HG03457 (cell line): Measurements from ENCODE around the gene PARN.

Source experiments
- ATAC-seq: cut with Tn5 transposase; IDR thresholded peaks from one replicate; pipeline ENCODE4 v1.9.1; 2021; ENCODE audit warnings: moderate number of reproducible peaks; ENCODE audit not compliant: unreplicated experiment

The PARN gene

DNA sequence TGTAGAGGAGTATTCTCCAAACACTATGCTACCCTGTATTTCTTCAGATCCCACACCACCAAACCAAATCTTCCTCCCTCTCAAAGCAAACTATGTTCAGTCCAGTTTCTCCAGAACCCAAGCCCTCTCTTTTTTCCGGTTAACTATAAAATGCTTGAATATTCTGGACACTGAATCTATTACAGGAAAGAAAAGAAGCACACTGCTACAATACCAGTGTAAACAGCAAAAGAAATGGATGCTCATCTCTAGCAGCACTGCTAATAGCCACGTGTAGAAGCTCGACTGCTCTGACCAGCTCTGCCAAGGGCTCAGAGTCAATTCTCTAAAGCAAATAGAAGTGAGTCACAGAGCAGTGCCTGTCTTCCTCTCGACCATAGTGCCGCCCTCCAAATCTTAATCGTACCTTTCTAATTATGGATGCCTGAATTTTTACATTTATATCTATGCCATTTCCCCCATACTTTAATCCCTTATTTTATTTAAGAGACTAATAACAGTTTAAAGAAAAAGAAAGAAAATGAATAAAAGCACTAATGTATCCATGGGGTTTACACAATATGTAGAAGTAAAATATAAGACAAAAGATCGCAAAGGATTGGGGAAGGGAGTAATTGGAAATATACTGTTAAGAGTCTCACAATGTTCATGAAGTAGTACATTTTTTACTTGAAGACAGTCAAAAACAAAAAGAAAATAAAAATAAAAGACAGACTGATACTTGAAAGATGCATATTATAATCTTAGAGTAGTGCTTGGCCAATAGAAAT is 154.5 kb downstream of the PARN start:
- no peak for ATAC-seq

DNA sequence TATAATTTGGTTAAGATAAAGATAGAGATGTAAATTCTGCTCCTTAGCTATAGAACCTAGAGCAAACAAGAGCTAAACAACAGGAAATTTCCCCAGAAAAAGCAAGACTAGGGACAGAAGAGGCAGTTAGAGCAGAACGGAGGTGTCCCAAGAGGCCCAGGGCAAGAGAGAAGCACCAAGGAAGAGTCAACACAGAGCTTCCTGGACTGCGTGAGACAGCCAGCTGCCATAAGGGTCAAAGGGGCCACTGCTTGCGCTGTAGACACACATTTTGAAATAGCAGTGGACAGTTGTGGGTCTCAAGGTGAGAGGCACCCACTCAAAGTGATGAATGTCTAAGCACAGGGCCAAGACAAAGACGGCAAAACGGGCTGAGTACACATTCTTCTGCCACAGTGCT is 156.6 kb downstream of the PARN start:
- ATAC-seq: no peak

DNA sequence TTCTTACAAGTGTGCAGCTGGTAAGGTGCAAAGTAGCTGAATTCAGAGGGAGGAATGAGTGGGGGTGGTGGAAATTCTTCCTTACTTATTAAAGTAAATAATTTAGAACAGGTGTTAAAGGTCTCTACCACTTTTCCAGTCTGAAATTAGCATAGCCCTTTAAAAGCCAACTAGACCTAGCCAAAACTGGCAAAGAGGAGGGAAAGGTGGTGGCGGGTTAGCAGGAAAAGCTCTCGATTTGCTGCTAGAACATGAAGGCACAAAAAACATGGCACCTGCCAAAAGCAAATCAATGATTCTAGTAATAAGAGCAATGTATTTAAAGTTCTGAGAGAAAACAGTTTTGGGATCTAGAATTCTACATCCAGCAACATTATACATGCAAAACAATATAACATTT is 157.7 kb downstream of the PARN start:
- ATAC-seq: no peak

DNA sequence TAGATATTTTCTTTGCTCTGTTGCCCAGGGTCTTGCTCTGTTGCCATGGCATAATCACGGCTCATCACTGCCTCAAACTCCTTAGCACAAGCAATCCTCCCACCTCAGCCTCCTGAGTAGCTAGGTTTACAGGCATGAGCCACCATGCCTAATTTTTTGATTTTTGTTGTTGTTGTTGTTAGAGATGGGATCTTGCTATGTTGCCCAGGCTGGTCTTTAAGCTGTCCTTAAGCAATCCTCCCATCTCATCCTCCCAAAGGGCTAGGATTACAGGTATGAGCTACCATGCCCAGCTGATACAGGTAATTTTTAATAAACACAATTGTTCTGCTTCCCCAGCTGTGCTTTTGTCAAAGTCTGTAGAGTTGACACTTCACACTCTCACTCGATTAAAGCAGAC is 159.3 kb downstream of the PARN start:
- ATAC-seq: no peak

DNA sequence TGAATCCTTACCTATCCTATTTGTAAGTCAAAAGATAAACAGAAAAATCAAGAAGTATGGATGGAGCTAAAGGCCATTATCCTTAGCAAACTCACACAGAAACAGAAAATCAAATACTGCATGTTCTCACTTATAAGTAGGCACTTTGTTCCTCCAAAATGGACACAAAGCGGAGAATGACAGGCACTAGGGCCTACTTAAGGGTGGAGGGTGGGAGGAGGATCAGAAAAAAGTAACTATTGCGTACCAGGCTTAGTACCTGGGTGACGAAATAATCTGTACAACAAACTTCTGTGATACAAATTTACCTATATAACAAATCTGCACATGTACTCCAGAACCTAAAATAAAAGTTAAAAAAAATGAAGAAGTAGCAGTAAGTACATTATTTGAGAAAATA is 164.3 kb downstream of the PARN start:
- ATAC-seq: no peak

DNA sequence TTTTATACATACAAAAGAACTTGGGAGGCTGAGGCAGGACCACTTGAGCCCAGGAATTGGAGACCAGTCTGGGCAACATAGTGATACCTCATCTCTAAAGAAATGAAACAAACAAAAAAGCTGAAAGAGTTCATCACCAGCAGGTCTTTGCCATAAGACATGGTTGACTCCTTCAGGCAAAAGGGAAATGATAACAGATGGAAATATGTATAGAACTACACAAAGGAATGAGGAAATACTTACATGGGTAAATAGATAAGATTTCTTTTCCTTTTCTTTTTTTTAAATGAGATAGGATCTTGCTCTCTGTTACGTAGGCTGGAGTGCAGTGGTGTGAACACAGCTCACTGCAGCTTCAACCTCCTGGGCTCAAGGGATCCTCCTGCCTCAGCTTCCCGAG is 165.3 kb downstream of the PARN start:
- no peak for ATAC-seq

DNA sequence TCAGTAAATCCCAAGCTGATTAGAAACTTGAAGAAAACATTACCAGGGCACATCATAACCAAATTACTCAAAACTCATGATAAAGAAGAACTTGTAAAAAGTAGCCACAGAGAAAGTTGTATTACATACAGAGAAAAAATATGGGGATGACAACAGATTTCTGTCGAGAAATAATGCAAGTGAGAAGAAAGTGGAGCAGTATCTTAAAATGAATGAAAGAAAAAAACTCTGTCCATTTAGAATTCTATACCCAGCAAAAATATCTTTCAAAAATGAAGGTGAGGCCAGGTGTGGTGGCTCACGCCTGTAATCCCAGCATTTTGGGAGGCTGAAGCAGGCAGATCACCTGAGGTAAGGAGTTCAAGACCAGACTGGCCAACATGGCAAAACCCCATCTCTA is 165.9 kb downstream of the PARN start:
- ATAC-seq: no peak

DNA sequence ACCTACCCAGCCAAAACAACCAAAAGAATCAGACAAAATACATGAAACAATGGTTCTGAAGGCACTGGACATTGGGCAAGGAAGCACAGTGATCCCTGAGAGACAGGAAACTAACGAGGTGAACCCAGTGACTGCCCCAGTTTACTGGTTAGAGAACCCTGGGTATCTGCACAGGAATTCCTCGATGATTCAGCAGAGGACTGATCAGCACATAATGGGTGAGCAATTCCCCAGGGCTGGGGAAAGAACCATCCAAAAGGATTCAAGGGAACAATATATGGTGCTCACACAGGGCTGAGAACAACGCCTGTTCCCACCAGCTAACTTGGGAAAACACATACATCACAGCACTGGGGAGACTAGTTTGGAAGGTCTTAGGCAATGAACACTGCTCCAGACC is 167.2 kb downstream of the PARN start:
- ATAC-seq: no peak

DNA sequence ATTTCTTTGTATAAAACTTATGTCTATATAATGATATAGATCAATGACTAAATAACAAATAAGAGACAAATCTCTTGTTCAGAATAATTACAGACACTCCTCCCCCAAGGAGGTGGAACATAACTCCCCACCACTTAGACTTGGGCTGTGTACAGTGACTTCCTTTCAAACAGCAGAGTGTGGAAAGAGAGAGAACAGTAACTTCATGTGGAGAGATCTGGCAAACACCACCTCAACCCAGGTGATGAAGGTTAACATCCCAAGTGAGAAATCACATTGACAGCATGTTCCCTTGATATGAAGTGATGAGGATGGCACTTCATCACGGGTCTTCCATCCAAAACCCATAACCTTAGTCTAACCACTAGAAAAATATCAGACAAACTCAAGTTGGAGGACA is 169.3 kb downstream of the PARN start:
- ATAC-seq: no peak

DNA sequence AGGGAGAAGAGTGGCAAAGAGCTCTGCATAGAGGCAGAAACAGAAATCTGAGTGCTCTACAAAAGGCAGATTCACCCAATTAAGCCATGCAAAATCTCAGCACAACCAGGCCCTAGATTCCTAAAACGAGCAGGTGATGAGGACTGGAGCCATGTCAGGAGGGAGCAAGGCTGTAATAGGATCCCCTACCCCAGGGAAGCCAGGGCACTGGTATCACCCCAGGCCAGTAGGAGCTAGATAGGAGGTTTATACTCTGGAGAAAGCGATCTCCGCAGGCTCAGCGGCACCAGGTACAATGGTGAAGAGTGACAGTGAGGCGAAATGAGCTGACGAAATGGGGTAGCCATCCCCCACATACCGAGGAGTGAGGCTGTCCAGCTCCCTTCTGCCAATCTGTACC is 171.5 kb downstream of the PARN start:
- no peak for ATAC-seq

DNA sequence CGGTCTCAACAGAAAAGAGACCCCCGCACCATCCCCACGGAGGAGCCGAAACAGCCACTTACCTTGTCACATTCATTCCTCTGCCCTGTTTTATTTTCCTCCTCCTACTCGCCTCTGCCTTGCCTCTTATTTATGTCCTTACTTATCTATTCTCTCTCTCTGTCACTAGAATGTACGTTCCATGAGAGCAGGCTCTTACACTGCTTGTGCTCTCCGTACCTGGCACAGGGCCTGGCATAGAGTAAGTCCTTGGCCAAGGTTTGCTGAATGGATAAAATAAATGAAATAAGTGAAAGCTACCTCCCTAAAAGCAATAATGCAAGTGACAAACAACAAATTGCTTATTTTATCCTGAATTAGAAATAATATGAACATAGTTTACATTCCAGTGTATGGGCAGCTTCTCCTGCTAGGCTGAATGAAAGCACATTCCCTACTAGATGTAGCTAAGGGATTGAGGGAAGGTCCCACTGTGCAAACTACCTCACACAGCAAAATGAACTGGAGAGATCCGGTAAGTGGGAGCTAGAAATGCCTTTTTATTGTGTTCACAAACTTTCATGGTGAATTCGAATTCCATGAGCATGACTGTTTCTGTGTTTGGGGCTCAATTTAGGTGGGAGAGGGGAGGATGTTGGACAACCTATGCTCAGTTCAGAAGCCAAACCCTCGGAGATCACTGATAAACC is 173.1 kb downstream of the PARN start:
- ATAC-seq: no peak

DNA sequence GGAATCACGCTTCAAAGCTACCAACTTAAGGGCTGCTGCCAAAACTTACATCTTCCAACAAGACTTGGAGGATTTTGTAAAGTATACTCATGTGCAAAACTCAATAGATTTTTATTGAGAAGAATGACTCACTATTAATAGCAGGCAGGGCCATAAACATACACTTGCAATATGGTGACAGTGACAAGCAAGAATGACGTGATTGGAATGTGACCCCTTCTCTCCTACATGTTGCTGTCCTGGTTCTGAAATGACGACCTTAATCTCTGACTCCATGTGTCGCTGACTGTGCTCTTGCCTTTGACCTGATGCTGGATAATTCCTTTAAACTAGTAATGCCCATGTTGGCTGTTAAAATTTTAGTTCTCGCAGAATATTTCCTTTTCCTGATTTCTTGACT is 174.5 kb downstream of the PARN start:
- ATAC-seq: no peak

DNA sequence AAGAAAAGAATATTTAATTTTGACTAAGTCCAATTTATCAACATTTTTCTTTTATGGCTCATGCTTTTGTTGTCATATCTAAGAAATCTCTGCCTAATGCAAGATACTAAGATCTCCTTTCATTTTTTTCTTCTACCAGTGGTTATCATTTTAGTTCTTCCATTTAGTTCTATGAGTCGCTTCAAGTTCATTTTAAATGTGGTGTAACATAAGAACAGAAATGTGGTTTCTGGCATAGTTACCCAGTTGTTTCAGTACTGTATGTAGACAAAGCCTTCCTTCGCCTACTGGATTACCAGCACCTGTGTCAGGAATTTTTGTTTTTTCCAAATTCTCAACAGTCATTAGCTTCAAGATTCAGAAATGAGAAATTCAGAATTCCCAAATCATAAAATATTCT is 175.7 kb downstream of the PARN start:
- no peak for ATAC-seq

DNA sequence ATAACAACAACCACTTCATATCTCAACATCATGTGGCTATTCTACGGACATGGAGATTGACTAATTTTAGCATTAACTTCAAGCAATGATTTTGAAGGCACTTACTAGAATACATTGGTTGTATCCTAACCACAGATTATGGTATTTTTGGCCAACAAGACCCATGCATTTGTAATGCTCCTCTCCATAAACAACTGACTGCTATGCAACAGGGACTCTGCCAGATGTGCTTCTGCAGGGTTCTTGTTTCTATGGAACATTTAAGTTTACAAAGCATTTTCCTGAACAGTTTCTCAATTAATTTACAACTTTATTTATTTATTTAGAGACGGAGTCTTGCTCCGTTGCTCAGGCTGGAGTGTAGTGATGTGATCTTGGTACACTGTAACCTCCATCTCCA is 178.0 kb downstream of the PARN start:
- ATAC-seq: no peak

DNA sequence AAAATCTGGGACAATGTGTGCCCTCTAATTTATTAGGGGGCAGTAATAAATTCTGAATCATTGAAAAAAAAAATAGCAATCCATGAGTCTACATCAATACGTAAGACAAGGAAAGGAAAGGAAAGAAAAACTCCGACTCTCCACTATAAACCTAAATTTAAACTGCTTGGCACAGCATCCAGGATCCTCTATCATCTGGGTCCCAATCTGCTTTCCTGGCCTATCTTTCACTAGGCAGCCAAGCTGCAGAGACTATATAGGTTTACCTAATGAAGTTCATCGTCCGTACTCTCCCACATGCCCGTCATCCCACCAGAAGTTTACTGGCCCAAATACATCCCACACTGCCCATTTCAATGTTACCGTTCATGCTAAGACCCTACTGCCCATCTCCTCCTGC is 179.2 kb downstream of the PARN start:
- no peak for ATAC-seq

DNA sequence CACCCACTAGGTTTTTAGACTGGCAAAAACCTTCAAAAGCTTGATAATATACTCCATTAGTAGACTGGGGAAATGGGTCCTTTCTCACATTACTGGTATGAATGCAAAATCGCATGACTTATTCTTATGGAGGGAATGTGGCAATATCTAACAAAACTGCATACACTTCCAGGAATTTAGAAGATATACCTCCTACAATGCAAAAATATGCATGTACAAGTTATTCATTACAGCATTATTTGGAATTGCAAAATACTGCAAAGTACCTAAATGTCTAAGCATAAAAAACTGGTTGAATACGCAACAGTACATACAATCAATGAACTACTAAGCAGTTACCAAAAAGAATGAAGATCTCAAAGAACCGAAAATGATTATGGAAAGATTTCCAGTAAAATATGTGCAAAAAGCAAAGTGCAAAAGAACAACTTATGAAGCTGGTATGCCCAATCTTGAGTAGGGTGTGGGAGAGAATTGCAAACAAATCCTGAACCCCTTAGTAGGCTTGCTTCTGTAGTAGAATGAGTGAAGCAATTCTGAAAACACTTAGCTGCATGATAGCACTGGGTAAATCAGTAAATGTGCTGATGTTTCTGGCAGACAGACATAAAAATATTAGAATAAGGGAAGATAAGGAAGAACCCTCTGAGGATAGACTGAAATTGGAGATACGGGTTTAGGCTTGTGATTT is 180.1 kb downstream of the PARN start:
- ATAC-seq: no peak

DNA sequence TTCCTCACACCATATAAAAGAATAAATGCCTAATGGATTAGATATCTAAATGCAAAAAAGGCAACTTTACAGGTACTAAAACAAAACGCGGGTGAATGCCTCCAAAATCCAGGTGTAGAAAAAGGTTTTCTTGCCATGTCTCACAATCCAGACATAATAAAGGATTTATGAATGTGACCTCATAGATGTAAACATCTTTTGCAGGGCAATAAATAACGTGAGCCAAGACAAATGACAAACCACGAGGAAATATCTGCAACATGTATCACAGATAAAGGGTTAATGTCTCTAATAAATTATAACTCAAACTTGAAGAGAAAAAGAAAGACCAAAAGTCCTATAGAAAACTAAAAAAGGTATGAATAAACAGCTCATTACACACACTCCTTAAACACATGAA is 180.7 kb downstream of the PARN start:
- ATAC-seq: no peak

DNA sequence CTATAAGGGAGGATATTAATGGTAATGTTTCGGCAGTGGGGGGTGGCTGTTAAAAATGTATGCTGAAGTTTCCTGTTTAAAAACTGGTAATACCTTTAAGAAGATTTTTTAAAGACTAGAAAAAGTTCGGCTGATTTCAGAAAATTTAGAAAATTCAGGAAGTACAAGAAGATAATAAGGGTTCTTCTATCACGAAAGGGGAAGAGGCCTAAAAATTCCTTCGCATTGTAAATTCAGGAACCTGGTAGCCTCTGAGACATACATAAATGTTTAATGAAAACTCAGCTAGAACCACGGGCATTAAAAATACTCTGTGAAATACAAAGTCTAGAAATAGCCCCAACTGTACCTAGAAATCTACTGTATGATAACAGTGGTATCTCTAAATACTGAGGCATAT is 181.2 kb downstream of the PARN start:
- no peak for ATAC-seq

DNA sequence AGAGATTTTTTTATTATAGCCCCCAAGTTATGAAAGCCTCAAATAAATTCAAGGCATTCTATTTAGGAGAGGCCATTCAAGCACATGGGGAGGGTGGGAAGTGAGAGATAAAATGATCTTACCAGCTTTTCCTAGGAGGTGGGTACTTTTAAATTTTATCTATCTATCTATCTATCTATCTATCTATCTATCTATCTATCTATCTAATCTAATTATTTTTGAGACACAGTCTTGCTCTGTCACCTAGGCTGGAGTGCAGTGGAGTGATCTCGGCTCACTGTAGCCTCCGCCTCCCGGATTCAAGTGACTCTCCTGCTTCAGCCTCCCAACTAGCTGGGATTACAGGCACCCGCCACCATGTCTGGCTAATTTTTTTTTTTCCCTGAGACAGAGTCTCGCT is 182.3 kb downstream of the PARN start:
- ATAC-seq: no peak

DNA sequence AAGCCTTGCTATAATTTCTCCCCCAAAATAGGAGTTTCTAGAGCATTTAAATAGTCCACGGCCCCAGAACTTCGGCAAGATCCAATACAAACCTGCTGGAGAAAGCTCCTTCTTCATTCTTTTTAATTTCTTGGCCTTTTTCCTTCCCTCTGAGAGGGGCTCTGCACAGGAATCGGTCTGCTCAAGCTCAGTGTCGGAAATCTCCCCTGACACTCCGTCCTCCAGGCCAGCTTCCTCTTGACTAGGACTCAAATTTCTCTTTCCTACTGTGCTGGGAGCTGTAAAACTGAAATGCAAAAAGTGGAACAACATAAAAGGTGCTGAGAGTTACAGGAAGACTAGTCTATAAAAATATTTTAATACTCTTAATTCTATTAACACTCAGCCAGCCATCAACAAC is 183.3 kb downstream of the PARN start:
- no peak for ATAC-seq

DNA sequence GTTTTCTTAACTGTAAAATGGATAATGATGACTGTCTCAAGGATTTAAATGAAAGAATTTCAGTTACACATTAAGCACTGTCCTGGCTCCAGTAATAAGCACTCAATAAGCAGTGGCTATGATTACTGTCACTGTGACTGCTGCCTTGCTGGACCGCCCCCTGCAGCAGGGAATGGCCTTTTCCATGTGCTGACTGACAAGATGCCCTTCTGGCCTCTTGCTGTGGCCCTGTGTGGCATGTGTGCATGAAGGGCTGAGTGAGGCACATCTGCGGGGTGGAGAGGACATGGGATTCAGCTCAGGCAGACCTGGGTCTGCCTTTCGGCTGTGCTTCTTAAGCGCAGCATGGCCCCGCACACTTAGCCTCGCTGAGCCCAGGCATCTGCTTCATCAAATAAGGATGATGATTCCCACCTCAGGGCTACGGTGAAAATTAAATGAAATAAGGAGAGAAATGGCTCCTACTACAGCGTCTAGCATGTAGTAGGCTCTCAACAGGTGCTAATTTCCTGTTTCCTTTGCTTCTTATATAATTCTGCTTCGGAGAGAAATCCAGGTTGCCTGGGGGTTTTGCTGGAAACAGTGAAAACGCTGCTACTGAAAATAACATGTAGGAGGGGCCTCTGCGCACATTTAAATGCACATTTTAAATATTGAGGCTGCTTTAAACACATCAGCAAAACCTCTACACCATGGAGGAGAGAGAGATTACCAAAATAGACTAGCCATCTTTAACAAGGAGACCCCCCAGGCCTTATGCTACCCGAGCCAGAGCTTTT is 183.9 kb downstream of the PARN start:
- no peak for ATAC-seq
